GM12891 (cell line): ENCODE data around the gene VENTX.

Experiments used
- DNase-seq: peaks from one replicate; pipeline ENCODE4 v3.0.0; 2011; ENCODE audit warnings: low spot score; ENCODE audit not compliant: insufficient read length
- FAIRE-seq: peaks from 2 replicates; lab custom pipeline; 2011; peaks lifted over from hg19 to GRCh38; lab: Jason Lieb, UNC
- PAX5 ChIP-seq: IDR thresholded peaks from 2 replicates; pipeline ENCODE4 v1.6.1; 2011; ENCODE audit warnings: low read length, moderate library complexity, mild to moderate bottlenecking; ENCODE audit not compliant: insufficient read depth, severe bottlenecking
- POLR2A ChIP-seq: IDR thresholded peaks from 2 replicates; pipeline ENCODE4 v1.6.1; 2011; ENCODE audit warnings: low read depth, low read length, control low read depth
- POLR2AphosphoS5 ChIP-seq: IDR thresholded peaks from 2 replicates; pipeline ENCODE4 v1.6.1; 2011; ENCODE audit warnings: low read depth, low read length, control low read depth
- POU2F2 ChIP-seq: IDR thresholded peaks from 2 replicates; pipeline ENCODE4 v1.6.1; 2011; ENCODE audit warnings: low read depth, mild to moderate bottlenecking, control low read depth, low read length, moderate library complexity
- SPI1 ChIP-seq: IDR thresholded peaks from 2 replicates; pipeline ENCODE4 v1.6.1; 2011; ENCODE audit warnings: low read depth, low read length, control low read depth
- TAF1 ChIP-seq: IDR thresholded peaks from 2 replicates; pipeline ENCODE4 v1.6.1; 2011; ENCODE audit warnings: low read depth, low read length, control low read depth

Gene VENTX

GRCh38 chr10:133276100-133276434, 38.4 kb downstream of the VENTX start:
- TF ChIP-seq POLR2A (0 out of 2 replicates have a peak, but pooled peaks have one; percentile 14), PAX5 (no peak)
- FAIRE-seq = no peak
- no peak for DNase-seq

- TF ChIP-seq POLR2AphosphoS5 (peak; percentile 64; the same call in 1 of the 2 replicates), PAX5 (peak; percentile 91), POLR2A (peak; percentile 21; the same call in 1 of the 2 replicates), SPI1 (no peak), POU2F2 (no peak), TAF1 (peak; percentile 64)
- FAIRE-seq (peak; percentile 86), DNase-seq (peak; percentile 96)
Measured at GRCh38 chr10:133276435-133277201, 39.0 kb downstream of the VENTX start, which contains the start of gene ADAM8. TSS of gene ADAM8 (minus strand) at chr10:133276868. CDS start at chr10:133276817, 51 bp downstream.

GRCh38 chr10:133277277-133277992, 39.8 kb downstream of the VENTX start:
- DNase-seq (no peak), FAIRE-seq (no peak)

DNA sequence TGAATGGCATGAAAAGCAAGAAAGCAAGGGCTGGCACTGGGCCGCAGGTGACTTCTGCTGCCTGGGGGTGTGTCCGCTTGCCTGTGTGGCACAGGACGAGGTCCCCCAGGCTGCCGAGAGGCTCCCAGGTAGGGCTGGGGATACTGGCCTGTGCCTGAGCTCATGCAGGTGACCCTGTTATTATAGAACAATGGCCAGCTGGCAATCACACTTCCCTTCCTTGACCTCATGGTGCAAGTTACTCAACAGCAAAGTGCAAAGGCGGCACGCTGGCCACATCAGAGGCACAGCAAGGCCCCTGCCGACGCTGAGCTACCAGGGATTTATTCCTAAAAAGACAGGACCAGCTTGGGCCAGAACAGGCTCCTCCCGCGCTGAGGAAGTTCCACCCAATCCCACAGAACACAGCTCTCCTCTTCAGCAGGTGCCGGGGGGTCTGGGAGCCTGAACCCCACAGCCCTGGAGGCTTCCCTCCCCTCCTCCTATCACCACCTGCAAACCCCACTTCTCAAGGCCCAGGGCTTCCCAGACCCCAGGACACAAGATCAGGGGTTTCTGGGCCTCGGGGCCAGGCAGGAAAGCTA, 40.4 kb downstream of the VENTX start:
- no peak for FAIRE-seq
- DNase-seq = no peak
- no peak for TF ChIP-seq POLR2AphosphoS5
- TF ChIP-seq PAX5 = no peak
- TF ChIP-seq POU2F2 = no peak
- TF ChIP-seq POLR2A = no peak
- TF ChIP-seq TAF1 = no peak
- TF ChIP-seq SPI1 = no peak; the same call in 1 of the 2 replicates

More at GRCh38 chr10:133277277-133277992, 39.8 kb downstream of the VENTX start:
- no peak for TF ChIP-seq TAF1
- no peak for TF ChIP-seq PAX5
- TF ChIP-seq SPI1 = no peak
- TF ChIP-seq POLR2AphosphoS5 = no peak
- no peak for TF ChIP-seq POU2F2
- no peak for TF ChIP-seq POLR2A

DNA sequence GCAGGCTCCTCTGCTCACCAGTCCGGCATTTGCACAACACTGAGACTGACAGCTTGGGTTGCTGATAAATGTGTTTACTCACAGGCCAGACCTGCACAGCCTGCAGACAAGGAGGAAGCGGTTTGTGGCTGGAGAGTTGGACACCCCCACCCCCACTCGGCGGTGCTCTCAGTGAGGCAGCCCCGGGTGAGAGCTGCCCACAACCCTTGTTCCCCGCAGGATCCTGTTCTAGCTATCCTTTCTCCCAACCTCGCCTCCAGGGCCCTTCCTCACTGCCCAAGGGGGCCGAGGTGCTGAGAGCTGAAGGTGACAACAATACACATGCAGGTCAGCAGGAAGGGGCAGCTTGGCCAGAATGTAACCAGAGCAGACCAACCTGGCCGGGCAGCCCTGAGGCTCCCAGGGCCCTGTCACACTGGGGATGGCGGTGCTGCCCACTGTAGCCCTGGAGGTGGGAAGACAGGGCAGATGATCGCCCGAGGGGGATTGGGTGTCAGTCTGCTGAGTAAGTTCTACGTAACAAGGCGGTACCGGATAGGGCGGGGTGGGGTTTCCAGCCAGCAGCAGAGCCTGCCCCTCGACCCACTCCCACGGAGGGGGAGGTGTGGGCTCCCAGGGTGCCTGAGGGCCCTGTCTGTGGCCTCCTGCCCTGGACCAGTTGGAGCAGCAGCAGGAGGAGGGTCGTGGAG, 41.1 kb downstream of the VENTX start:
- TF ChIP-seq SPI1 = peak; percentile 43; the same call in 1 of the 2 replicates
- no peak for TF ChIP-seq POLR2AphosphoS5
- peak; percentile 86 for DNase-seq
- peak; percentile 97 for FAIRE-seq

DNA sequence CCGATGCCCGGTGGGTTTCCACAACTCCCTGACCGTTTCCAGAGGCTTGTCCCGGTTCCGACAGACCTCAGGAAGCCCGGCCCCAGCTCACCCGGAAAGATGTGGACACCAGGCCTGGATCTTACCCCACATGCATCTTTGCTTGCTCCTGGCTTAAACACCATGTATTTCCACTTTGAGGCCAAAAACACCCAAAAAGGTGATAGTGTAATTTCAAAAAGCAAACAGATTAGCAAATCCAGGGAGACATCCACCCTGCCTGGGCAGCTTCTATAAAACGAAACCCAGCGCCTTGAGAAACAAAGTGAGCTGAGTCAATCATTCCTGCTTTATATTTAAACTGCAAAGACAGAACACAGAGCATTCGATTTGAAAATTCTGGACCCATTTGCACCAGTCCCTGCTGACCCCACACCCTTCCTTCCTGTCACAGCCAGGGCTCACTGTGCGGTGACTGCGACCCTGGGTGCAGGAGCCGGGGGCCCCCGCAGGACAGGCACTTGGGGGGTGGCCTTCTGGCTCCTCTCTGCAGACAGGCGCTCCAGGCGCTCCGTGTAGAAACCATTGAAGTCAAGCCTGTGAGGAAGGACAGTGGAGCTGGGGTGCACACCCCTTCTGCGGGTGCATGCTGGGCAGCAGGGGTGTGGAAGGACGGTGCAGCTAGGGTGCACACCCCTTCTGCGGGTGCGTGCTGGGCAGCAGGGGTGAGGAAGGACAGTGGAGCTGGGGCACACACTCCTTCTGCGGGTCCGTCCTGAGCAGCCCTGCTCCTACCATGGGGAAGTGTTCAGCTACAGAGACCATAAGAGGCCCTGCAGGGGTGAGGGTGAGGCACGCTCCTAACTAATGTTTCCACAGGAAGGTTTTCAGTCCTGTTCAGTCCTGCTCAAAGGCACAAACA, 41.9 kb downstream of the VENTX start:
- no peak for TF ChIP-seq TAF1
- no peak for TF ChIP-seq SPI1
- no peak for TF ChIP-seq POU2F2
- no peak for TF ChIP-seq POLR2AphosphoS5
- no peak for TF ChIP-seq POLR2A
- no peak for TF ChIP-seq PAX5
- FAIRE-seq (peak; percentile 65), DNase-seq (no peak)

GRCh38 chr10:133280391-133281059, 42.9 kb downstream of the VENTX start:
- no peak for TF ChIP-seq POLR2A
- no peak for TF ChIP-seq PAX5
- TF ChIP-seq SPI1 = no peak
- no peak for TF ChIP-seq POLR2AphosphoS5
- no peak for TF ChIP-seq POU2F2
- TF ChIP-seq TAF1 = no peak
- FAIRE-seq = no peak
- no peak for DNase-seq

DNA sequence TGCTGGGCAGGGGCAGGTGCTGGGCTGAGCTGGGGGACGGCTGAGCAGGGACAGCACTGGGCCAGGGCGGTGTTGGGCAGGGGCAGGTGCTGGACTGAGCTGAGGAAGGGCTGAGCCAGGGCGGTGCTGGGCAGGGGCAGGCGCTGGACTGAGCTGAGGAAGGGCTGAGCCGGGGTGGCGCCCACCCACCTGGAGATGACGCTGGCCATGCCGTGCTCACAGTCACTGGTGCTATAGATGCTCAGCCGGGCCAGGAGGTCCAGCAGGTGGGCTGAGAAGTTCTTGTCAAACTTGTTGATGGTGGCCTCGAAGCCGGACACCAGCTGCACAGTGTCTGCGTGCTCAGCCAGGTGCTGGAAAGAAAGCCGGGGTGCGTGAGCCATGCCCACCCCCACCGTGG, 43.4 kb downstream of the VENTX start:
- TF ChIP-seq POLR2A (no peak), PAX5 (no peak), TAF1 (no peak), POLR2AphosphoS5 (no peak), SPI1 (no peak), POU2F2 (no peak)
- FAIRE-seq (no peak), DNase-seq (no peak)

GRCh38 chr10:133281628-133282372, 44.1 kb downstream of the VENTX start:
- no peak for DNase-seq
- TF ChIP-seq POLR2A (no peak), SPI1 (no peak), POU2F2 (no peak), PAX5 (no peak), POLR2AphosphoS5 (no peak), TAF1 (no peak)
- FAIRE-seq = no peak
